ENCODE data around the gene TUBAL3.

TUBAL3 gene

DNA sequence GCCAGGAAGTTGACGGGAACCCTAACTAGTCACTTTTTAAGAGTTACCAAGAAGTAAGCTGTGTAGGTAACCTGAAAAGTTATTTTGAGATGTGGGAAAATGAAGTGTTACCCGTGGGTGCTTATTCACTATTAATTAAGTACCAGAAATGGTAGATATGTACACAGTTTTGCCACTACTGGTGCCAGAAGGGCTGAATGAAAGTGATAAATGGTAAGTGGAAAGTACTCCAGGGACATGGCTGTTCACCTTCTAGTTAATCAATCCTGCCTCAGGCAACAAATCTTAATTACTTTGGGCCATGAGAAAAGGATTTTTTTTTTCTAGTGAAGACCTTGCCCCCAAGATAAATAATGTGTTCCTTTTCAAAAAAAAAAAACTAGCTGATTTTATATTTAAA lies 23.5 kb upstream of the TUBAL3 start:
- no peak overlapping the region for H3K4me3 ChIP-seq (ENCODE audit: low read depth, low read length)
- no peak for DNase-seq (ENCODE audit: low read depth)
- TF ChIP-seq, protein P1, sequence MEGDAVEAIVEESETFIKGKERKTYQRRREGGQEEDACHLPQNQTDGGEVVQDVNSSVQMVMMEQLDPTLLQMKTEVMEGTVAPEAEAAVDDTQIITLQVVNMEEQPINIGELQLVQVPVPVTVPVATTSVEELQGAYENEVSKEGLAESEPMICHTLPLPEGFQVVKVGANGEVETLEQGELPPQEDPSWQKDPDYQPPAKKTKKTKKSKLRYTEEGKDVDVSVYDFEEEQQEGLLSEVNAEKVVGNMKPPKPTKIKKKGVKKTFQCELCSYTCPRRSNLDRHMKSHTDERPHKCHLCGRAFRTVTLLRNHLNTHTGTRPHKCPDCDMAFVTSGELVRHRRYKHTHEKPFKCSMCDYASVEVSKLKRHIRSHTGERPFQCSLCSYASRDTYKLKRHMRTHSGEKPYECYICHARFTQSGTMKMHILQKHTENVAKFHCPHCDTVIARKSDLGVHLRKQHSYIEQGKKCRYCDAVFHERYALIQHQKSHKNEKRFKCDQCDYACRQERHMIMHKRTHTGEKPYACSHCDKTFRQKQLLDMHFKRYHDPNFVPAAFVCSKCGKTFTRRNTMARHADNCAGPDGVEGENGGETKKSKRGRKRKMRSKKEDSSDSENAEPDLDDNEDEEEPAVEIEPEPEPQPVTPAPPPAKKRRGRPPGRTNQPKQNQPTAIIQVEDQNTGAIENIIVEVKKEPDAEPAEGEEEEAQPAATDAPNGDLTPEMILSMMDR (IDR thresholded peaks at IDR 0.05; ENCODE audit: control insufficient read depth, extremely low read depth, insufficient read depth): no peak

DNA sequence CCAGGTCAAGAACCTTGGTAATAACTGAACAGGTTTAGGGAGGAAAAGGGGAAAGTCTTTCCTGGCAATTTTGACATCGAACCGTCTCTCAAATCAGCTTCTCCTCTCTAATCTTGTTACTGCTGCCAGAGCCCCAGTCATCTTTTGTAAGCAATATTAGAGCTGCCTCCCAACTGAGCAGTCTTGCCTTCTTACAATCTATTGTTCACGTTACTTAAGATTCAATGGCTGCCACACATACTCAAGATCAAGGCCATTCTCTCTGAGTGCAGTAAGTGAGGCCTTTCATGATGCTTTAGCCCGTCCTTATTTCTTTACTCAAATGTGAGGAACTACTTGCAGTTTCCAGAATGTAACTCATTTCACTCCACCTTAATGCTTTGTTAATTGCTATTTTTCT lies 20.1 kb upstream of the TUBAL3 start:
- H3K4me3 ChIP-seq (ENCODE audit: low read depth, low read length): no peak overlapping the region
- no peak for DNase-seq (ENCODE audit: low read depth)
- TF ChIP-seq, protein P1 (IDR thresholded peaks at IDR 0.05; ENCODE audit: control insufficient read depth, extremely low read depth, insufficient read depth): no peak

DNA sequence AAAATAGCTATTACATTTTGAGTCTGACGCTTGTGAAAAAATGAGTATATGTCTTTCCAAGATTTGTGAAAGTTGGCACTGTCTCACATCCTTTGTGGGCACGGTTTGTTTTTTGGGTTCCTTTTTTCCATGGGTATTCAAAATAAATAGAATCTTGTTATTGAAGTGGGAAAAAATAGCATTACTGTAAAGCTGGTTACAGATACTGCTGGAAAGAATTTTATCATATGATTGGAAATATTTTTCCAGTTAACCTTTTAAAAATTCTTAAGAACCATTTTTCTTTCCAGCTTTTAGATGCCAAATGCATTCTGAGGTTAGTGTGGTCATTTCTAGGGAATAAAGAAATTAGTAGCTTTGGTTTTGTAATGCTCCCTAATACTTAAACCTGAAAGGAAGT lies 19.1 kb upstream of the TUBAL3 start:
- H3K4me3 ChIP-seq (ENCODE audit: low read depth, low read length): no peak overlapping the region
- no peak for DNase-seq (ENCODE audit: low read depth)
- TF ChIP-seq, protein P1 (IDR thresholded peaks at IDR 0.05; ENCODE audit: control insufficient read depth, extremely low read depth, insufficient read depth): no peak

DNA sequence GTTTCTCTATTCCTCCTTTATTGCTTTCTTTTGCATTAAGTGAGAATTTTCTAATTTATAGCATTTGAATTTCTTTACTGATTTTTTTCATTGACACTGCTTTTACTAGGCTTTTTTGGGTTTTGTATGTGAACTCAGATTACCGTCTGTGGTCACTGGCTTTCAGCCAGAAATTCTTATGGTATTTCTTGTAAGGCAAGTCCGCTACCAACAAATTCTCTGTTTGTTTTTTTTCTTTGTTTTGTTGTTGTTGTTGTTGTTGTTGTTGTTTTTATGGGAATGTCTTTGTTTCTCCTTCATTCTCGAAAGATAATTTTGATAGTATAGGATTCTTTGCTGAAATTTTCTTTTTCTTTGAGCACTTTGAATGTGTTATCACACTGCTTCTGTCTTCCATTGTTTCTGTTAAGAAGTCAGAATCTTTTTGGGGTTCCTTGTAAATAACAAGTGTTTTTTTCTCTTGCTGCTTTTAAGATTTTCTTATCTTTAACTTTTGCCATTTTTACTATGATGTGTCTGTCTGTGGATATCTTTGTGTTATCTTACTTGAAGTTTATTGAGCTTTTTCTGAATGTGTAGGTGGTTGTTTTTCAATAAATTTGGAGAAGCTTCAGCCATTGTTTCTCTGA lies 15.0 kb upstream of the TUBAL3 start:
- no peak overlapping the region for H3K4me3 ChIP-seq (ENCODE audit: low read depth, low read length)
- TF ChIP-seq, protein P1 (IDR thresholded peaks at IDR 0.05; ENCODE audit: control insufficient read depth, extremely low read depth, insufficient read depth): no peak
- no peak for DNase-seq (ENCODE audit: low read depth)

- no peak for DNase-seq (ENCODE audit: low read depth)
- TF ChIP-seq, protein P1 (IDR thresholded peaks at IDR 0.05; ENCODE audit: control insufficient read depth, extremely low read depth, insufficient read depth): no peak
- H3K4me3 ChIP-seq (ENCODE audit: low read depth, low read length): no peak overlapping the region
These were observed 14.0 kb upstream of the TUBAL3 start for GRCh38 chr10:5418584-5418983.

GRCh38 chr10:5416981-5417380 lies 12.4 kb upstream of the TUBAL3 start:
- H3K4me3 ChIP-seq (ENCODE audit: low read depth, low read length): no peak overlapping the region
- TF ChIP-seq, protein P1 (IDR thresholded peaks at IDR 0.05; ENCODE audit: control insufficient read depth, extremely low read depth, insufficient read depth): no peak
- no peak for DNase-seq (ENCODE audit: low read depth)
